ENCODE results near the gene AMPH.
A peak's percentile ranks its signal among the peaks of the same experiment; 100 is the strongest.
"Not testable (repeated sequence)": the region's sequence is repeated elsewhere in the genome, so short reads cannot be mapped to it uniquely, and the experiment has no call there.

The AMPH gene

GRCh38 chr7:38349126-38349795 lies 281.9 kb downstream of the AMPH start:
- DNase-seq: not testable (repeated sequence)

DNA sequence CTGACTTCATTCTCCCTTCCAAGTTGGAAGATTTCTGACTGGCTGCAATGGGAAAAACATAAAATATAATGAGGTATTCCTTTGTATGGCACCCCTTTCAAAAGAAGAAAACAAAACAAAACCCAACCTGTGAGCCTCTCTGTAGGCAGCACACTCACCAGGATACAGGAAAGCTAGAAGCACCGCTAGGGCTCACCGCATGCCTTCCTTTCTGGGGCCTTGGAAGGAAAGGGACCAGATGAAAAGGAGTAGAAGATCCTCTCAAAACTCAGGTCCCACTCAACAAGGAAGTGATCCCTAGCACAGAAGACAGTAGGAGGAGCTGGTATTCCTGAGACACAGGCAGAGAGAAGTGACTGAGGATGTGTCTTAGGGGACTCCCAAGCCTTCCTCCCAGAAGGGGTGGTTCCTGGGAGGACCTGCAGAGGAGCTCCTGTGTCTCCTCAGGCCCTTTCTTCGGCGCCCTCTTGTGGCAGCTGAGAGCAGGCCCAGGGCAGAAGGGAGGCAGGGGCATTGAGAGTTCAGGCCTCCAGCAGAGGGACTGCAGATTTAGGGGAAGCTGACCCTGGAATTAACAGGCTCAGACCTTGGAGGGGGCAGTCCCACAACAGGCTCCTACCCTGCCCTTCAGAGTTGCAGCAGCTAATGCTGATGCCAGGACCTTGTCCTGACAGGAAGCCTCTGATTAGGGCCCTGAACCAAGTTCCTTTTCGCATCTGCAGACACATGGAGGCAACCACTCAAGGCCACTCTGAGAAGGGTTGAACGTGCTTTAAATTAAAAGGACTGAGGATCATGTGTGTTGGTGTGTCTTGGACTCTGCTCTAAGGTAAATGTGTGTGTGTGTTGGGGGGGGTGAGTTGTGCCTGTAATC lies 285.6 kb downstream of the AMPH start:
- DNase-seq: not testable (repeated sequence)

DNA sequence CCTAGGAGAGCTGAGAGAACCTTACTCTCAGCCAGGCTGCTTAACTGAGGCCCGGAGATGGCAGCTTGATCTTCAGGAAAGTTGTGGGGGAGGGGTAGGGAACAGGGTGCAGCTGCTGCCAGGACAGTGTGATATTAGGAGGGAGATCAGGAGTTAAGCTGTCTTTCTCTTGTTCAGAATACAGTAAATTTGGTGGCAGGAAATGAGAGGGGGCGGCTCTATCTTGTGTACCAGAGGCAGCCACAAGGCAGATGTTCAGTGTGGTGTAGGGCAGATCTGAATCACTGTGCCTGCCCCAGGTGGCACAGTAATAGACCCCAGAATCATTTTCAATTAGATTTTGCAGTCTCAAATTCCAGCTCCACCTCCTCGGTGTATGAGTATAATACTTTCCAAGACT lies 286.4 kb downstream of the AMPH start:
- DNase-seq: not testable (repeated sequence)

DNA sequence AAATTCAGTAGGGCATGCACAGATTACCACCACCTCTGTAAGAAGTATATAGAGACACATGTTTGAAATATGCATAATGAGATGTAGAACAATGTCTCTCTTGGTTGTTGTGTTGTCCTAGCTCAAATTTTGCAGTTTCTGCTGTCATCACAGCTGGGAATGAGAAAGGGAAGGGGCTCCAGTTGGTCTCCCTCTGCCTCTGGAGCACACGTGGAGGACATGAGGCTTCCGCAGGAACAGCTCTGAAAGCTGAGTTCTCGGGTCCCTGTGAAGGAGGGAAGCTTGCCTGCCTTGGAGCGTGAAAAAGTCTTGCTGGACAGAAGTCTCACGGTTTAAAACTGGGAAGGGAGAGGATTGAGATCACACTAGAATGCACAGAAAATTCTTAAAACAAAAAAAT lies 289.0 kb downstream of the AMPH start:
- not testable (repeated sequence) for DNase-seq

DNA sequence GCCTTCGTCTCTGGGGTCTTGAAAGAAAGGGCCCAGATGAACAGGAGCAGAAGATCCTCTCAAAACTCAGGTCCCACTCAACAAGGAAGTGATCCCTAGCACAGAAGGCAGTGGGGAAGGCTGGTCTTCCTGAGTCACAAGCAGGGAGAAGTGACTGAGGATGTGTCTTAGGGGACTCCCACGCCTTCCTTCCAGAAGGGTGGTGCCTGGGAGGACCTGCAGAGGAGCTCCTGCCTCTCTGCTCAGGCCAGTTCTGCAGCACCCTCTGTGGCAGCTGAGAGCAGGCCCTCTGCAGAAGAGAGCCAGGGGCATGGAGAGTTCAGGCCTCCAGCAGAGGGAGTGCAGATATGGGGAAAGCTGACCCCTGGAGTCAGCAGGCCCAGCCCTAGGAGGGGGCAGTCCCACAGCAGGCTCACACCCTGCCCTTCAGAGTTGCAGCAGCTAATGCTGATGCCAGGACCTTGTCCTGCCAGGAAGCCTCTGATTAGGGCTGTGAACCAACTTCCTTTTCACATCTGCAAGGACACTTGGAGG lies 289.9 kb downstream of the AMPH start:
- not testable (repeated sequence) for DNase-seq

- no peak for DNase-seq
Observed at GRCh38 chr7:38339953-38340819, 291.0 kb downstream of the AMPH start.

GRCh38 chr7:38336148-38336515 lies 295.0 kb downstream of the AMPH start:
- not testable (repeated sequence) for DNase-seq

DNA sequence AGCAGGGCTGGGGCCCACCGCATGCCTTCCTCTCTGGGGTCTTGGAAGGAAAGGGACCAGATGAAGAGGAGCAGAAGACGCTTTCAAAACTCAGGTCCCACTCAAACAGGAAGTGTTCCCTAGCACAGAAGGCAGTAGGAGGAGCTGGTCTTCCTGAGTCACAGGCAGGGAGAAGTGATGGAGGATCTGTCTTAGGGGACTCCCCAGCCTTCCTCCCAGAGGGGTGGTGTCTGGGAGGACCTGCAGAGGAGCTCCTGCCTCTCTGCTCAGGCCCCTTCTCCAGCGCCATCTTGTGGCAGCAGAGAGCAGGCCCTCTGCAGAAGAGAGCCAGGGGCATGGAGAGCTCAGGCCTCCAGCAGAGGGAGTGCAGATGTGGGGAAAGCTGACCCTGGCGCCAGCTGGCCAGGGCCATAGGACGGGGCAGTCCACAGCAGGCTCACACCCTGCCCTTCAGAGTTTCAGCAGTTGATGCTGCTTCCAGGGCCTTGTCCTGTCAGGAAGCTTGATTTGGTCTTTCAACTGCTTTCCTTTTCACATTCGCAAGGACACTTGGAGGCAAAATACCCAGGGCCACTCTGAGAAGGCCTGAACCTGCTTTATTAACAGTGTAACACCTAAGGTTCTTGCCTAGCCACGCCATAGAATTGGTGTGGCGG lies 295.6 kb downstream of the AMPH start:
- DNase-seq: peak; percentile 88

- DNase-seq: no peak
Observed at GRCh38 chr7:38335128-38335491, 296.1 kb downstream of the AMPH start.

DNA sequence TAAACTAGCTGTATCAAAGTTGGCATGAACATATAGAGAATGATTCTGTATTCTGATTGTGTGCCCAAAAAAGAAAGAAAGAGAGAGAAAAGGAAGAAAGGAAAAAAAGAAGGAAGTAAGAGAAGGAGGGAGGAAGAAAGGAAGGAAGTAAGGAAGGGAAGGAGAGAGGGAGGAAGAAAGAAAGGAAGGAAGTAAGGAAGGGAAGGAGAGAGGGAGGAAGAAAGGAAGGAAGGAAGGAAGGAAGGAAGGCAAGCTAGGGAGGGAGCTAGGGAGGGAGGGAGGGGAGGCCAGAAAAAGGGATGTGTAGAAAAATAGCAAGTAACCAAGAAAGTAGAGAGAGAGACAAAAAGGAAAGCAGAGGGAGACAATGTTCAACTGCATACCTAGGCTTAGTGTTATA lies 297.0 kb downstream of the AMPH start:
- no peak for DNase-seq

All from NK-92 treated with Interleukin-12 subunit alpha and Interleukin-12 subunit beta, amount 100 ng/mL, for 24 hours (cell line).